GM12878 (cell line): ENCODE results near the gene ODR4. TPM values are rescaled to one million over a fixed set of nuclear protein-coding genes. Genes with fewer than 3 reads are reported as not detected.

Experiments
- NRF1 ChIP-seq: conservative IDR thresholded peaks from 2 replicates; pipeline ENCODE4 v1.6.1; 2011; ENCODE audit warnings: mild to moderate bottlenecking, low read depth, low read length, improper control_type of control experiment
- PML ChIP-seq: IDR thresholded peaks from 2 replicates; pipeline ENCODE4 v1.6.1; 2012; ENCODE audit warnings: low read length, inconsistent platforms
- POLR2AphosphoS5 ChIP-seq: IDR thresholded peaks from 2 replicates; pipeline ENCODE4 v1.6.1; 2011; ENCODE audit warnings: mild to moderate bottlenecking, low read length, inconsistent platforms
- RUNX3 ChIP-seq: IDR thresholded peaks from 2 replicates; pipeline ENCODE4 v1.6.1; 2012; ENCODE audit warnings: low read length, inconsistent platforms
- SMAD5 ChIP-seq: IDR thresholded peaks from 2 replicates; pipeline ENCODE4 v1.6.1; 2016; ENCODE audit warnings: antibody characterized with exemption, low read depth
- polyA plus RNA-seq, 11 experiments: library from polyadenylated mRNA; depleted of rRNA in 4 of 11; unstranded in 6 of 11; stranded (reverse) in 5 of 11; fragments of >200 nt; fragmentation: Nextera tagmentation in 4 of 11; fragmentation: Illumina TruSeq in 1 of 11; extraction: Ambion mirVana in 4 of 11; extraction: Trizol in 1 of 11; gene quantifications; 1 replicate in 1 of 11; 2 replicates in 10 of 11; pipeline versions ENCODE4 v1.2.1 to v1.2.3, GENCODE V29; 2011 to 2016; ENCODE audit warnings: inconsistent platforms in 2 of 11, missing spikeins in 2 of 11, low read depth in 1 of 11
- total RNA-seq, 4 experiments: library from RNA; depleted of rRNA in 3 of 4; stranded (reverse); fragments of >200 nt in 3 of 4; fragmentation: Illumina TruSeq in 1 of 4; extraction: Trizol in 1 of 4; gene quantifications; 2 replicates each; pipeline versions ENCODE4 v1.2.1 to v1.2.3, GENCODE V29; 2013 to 2021
- TF ChIP-seq, protein P1 (sequence below): fragments of 450-650 bp; IDR thresholded peaks from 2 replicates; pipeline ENCODE4 v1.6.1; 2017; ENCODE audit warnings: mild to moderate bottlenecking, moderate library complexity
- TF ChIP-seq, protein P2 (sequence below): fragments of 450-650 bp; IDR thresholded peaks from 2 replicates; pipeline ENCODE4 v1.6.1; 2017; ENCODE audit warnings: mild to moderate bottlenecking
- TF ChIP-seq, protein P3 (sequence below): IDR thresholded peaks from 2 replicates; pipeline ENCODE4 v1.6.1; 2011; ENCODE audit warnings: low read depth, low read length, improper control_type of control experiment, borderline replicate concordance
- TF ChIP-seq, protein P4 (sequence below): IDR thresholded peaks from 2 replicates; pipeline ENCODE4 v1.6.1; 2011; ENCODE audit warnings: mild to moderate bottlenecking, low read depth, low read length, moderate library complexity; ENCODE audit not compliant: insufficient replicate concordance
- TF ChIP-seq, protein P5 (sequence below): IDR thresholded peaks from 2 replicates; pipeline ENCODE4 v1.6.1; 2011; ENCODE audit warnings: borderline replicate concordance, low read depth, mild to moderate bottlenecking, moderate library complexity, mixed read lengths, low read length; ENCODE audit not compliant: insufficient read depth; ENCODE audit errors: extremely low read length

ODR4 gene
- total and polyA plus RNA-seq, 10 of the 15 experiments (the other 5 are each of a cell fraction or from before 2014, with no cell fraction given): 10.4 to 19.4 (median 13.3) TPM

DNA sequence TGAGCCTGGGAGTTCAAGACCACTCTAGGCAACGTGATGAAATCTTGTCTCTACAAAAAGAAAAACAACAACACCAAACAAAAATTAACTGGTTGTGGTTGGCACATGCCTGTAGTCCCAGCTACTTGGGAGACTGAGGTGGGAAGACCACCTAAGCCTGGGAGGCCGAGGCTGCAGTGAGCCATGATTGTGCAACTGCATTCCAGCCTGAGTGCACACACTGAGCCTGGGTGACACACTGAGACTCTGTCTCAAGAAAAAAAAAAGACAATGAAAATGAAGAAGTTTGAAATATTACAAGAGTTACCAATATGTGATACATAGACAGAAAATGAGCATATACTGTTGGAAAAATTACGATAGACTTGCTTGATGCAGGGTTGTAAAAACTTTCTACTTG lies 53.4 kb downstream of the ODR4 start (continued):
- TF ChIP-seq, protein P1, sequence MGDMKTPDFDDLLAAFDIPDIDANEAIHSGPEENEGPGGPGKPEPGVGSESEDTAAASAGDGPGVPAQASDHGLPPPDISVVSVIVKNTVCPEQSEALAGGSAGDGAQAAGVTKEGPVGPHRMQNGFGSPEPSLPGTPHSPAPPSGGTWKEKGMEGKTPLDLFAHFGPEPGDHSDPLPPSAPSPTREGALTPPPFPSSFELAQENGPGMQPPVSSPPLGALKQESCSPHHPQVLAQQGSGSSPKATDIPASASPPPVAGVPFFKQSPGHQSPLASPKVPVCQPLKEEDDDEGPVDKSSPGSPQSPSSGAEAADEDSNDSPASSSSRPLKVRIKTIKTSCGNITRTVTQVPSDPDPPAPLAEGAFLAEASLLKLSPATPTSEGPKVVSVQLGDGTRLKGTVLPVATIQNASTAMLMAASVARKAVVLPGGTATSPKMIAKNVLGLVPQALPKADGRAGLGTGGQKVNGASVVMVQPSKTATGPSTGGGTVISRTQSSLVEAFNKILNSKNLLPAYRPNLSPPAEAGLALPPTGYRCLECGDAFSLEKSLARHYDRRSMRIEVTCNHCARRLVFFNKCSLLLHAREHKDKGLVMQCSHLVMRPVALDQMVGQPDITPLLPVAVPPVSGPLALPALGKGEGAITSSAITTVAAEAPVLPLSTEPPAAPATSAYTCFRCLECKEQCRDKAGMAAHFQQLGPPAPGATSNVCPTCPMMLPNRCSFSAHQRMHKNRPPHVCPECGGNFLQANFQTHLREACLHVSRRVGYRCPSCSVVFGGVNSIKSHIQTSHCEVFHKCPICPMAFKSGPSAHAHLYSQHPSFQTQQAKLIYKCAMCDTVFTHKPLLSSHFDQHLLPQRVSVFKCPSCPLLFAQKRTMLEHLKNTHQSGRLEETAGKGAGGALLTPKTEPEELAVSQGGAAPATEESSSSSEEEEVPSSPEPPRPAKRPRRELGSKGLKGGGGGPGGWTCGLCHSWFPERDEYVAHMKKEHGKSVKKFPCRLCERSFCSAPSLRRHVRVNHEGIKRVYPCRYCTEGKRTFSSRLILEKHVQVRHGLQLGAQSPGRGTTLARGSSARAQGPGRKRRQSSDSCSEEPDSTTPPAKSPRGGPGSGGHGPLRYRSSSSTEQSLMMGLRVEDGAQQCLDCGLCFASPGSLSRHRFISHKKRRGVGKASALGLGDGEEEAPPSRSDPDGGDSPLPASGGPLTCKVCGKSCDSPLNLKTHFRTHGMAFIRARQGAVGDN: no peak
- TF ChIP-seq POLR2AphosphoS5 (no peak), PML (no peak), RUNX3 (no peak), SMAD5 (no peak), NRF1 (no peak)
- TF ChIP-seq, protein P2, sequence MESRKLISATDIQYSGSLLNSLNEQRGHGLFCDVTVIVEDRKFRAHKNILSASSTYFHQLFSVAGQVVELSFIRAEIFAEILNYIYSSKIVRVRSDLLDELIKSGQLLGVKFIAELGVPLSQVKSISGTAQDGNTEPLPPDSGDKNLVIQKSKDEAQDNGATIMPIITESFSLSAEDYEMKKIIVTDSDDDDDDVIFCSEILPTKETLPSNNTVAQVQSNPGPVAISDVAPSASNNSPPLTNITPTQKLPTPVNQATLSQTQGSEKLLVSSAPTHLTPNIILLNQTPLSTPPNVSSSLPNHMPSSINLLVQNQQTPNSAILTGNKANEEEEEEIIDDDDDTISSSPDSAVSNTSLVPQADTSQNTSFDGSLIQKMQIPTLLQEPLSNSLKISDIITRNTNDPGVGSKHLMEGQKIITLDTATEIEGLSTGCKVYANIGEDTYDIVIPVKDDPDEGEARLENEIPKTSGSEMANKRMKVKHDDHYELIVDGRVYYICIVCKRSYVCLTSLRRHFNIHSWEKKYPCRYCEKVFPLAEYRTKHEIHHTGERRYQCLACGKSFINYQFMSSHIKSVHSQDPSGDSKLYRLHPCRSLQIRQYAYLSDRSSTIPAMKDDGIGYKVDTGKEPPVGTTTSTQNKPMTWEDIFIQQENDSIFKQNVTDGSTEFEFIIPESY: no peak
- TF ChIP-seq, protein P3, sequence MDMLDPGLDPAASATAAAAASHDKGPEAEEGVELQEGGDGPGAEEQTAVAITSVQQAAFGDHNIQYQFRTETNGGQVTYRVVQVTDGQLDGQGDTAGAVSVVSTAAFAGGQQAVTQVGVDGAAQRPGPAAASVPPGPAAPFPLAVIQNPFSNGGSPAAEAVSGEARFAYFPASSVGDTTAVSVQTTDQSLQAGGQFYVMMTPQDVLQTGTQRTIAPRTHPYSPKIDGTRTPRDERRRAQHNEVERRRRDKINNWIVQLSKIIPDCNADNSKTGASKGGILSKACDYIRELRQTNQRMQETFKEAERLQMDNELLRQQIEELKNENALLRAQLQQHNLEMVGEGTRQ: no peak
- TF ChIP-seq, protein P4, sequence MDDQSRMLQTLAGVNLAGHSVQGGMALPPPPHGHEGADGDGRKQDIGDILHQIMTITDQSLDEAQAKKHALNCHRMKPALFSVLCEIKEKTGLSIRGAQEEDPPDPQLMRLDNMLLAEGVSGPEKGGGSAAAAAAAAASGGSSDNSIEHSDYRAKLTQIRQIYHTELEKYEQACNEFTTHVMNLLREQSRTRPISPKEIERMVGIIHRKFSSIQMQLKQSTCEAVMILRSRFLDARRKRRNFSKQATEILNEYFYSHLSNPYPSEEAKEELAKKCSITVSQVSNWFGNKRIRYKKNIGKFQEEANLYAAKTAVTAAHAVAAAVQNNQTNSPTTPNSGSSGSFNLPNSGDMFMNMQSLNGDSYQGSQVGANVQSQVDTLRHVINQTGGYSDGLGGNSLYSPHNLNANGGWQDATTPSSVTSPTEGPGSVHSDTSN: no peak
- TF ChIP-seq, protein P5, sequence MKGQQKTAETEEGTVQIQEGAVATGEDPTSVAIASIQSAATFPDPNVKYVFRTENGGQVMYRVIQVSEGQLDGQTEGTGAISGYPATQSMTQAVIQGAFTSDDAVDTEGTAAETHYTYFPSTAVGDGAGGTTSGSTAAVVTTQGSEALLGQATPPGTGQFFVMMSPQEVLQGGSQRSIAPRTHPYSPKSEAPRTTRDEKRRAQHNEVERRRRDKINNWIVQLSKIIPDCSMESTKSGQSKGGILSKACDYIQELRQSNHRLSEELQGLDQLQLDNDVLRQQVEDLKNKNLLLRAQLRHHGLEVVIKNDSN: no peak
- TF ChIP-seq, all 136 proteins: peak for 0
